ENCODE results near the gene B3GAT2.
A peak's percentile ranks its signal among the peaks of the same experiment; 100 is the strongest.
"Not testable (repeated sequence)": the region's sequence is repeated elsewhere in the genome, so short reads cannot be mapped to it uniquely, and the experiment has no call there.

B3GAT2 gene

GRCh38 chr6:70956451-70957283 is at the start of gene B3GAT2:
Gene B3GAT2, minus strand, starts transcription at chr6:70957060. Its CDS starts 631 bp downstream, at chr6:70956429.
- DNase-seq (ENCODE audit: low spot score): peak; percentile 55

GRCh38 chr6:70998148-70998547 is 41.3 kb upstream of the B3GAT2 start:
- no peak for DNase-seq (ENCODE audit: low spot score)

DNA sequence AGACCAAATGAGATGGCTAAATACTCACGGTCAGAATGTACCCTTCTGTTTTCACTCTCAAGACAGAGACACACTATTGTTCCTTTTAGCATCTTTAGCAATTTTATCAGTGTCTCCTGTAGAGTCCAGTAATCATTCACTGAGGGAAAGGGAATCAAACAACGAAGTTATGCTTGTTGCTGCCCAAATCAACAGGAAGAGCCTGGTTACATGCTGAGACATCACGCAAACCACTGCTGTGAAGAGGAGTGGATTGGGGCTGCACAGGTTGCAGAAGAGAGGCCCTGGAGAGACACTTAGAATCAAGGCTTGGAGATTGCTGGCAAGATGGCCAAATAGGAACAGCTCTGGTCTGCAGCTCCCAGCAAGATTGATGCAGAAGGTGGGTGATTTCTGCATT is 40.5 kb upstream of the B3GAT2 start:
- DNase-seq (ENCODE audit: low spot score): no peak

DNA sequence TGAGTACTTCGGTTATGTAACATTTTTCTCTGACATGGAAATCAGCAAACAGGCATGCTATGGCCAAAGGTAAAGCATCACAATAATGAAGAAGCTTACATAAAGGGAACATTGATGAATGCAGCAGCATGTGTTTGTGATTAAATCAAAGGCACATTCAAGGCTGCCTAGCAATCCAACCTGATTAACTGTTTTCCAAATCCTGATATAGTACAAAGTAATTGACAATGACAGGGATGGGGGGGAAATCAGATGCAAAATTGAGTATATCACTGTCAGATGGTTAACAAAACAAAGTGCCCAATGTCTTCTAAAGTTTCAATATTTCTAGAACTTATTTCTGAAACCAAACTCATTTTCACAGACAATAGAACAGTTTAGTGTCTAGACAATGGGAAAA is 39.2 kb upstream of the B3GAT2 start:
- no peak for DNase-seq (ENCODE audit: low spot score)

DNA sequence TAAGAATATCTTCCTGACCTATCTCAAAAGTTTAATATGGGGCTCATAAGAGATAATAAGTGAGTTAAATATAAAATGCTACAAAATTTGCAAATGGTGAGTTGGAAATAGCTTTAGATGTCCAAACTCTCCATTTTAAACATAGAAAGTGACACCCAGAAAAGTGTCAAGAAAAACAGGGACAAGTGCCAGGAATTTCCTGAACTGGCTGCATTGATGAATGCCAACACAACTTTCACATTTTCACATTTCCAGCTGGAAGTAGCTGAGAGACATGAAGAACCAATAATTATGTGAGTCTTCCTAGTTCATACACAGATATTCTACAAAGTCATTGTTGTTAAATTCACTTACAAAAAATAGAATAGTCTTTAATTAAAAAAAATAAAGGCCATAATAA is 38.6 kb upstream of the B3GAT2 start:
- no peak for DNase-seq (ENCODE audit: low spot score)

GRCh38 chr6:70991253-70991652 is 34.4 kb upstream of the B3GAT2 start:
- no peak for DNase-seq (ENCODE audit: low spot score)

- DNase-seq (ENCODE audit: low spot score): no peak
Observed at GRCh38 chr6:70985156-70985555, 28.3 kb upstream of the B3GAT2 start.

GRCh38 chr6:70982747-70983146 is 25.9 kb upstream of the B3GAT2 start:
- no peak for DNase-seq (ENCODE audit: low spot score)

- no peak for DNase-seq (ENCODE audit: low spot score)
Observed at GRCh38 chr6:70980727-70981126, 23.9 kb upstream of the B3GAT2 start.

DNA sequence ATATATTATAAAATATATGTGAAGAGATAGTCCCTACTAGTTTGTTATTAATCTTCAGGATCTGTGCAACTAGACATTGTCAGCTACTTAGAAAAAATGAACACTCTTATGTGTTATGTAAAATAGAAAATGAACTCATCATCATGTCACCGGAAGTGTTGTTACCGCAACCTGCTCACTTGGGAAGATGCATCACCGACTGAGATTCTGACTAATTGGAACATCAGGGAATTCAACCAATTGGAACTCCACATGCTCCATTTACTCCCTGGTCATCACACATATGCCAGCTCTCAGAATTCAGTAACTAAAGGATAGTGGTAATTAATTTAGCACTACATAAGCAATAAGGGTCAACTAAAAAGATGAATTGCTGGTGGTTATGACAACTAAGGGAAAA is 16.7 kb upstream of the B3GAT2 start:
- DNase-seq (ENCODE audit: low spot score): no peak

DNA sequence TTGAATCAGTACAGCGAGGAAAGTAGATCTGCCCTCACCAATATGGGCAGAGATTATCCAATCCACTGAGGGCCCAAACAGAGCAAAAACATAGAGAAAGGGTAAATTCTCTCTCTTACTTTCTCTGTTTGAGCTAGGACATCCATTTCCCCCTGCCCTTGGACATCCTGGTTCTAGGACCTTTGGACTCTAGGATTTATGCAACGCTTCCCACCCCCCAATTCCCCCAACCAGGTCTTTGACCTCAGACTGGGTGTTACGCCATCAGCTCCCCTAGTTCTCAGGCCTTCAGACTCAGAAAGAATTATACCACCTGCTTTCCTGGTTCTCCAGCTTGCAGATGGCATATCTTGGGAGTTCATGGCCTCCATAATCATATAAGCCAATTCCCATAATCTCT is 10.2 kb upstream of the B3GAT2 start:
- DNase-seq (ENCODE audit: low spot score): no peak

GRCh38 chr6:70957284-70957617 is 391 bp upstream of the B3GAT2 start:
- peak; percentile 28 for DNase-seq (ENCODE audit: low spot score)

- DNase-seq (ENCODE audit: low spot score): no peak
Observed at GRCh38 chr6:70956191-70956450, 739 bp downstream of the B3GAT2 start.

DNA sequence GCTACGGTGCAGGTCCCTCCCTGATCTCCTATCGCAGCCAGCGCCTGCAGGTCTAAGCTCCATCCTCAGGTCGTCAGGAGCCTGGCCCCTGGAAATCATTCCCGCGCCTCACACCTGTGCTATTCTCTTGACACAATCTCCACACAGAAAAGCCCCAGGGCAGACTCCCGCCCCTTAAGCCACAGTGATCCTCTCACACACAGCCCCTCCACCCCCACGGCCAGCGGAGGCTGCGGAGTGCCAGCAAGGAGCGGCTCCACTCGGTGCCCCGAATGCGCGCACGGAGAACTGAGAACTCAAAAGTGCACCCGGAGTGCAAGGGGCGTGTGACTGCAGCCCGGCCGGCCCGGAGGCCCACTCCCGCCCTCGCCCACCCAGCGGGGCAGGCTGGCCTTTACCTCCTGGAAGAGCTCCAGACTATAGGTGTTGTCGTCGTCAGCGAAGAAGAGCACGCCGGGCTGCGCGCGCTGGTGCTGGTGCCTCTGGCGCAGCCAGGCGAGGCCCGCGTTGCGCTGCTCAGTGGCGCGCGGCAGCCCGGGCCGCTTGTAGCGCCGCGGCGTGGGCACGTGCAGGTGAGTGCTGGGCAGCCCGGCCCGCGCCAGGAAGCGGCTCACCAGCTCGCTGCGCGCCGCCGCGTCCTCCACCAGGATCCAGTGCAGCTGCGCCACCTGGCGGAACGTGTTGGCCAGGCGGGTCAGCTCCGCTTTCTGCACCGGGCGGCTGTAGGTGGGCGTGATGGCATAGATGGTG is 1.2 kb downstream of the B3GAT2 start:
- DNase-seq (ENCODE audit: low spot score): peak; percentile 70

- no peak for DNase-seq (ENCODE audit: low spot score)
Observed at GRCh38 chr6:70954750-70955149, 2.1 kb downstream of the B3GAT2 start.

DNA sequence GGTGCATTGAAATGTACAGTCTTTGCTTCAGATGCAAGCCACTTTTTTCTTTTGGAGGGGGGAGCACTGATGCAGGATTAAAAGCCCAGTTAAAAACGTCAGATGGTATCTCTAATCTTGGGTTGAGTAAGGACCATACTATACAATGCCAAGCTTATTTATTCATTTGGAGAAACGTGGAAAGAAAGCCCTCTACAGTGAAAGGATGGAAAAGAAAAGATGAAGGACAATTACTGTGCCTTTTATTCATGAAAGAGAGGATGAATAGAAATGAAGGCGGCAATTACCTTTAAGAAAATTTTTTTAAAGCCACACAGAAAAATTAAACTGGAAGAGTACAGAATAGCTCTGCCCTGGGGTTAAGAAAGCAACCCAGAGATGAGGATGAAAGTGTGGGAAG is 2.7 kb downstream of the B3GAT2 start:
- DNase-seq (ENCODE audit: low spot score): no peak

GRCh38 chr6:70952608-70953165 is 4.2 kb downstream of the B3GAT2 start:
- no peak for DNase-seq (ENCODE audit: low spot score)

GRCh38 chr6:70944321-70944720 is 12.5 kb downstream of the B3GAT2 start:
- not testable (repeated sequence) for DNase-seq (ENCODE audit: low spot score)

- no peak for DNase-seq (ENCODE audit: low spot score)
Observed at GRCh38 chr6:70933853-70934252, 23.0 kb downstream of the B3GAT2 start.

DNA sequence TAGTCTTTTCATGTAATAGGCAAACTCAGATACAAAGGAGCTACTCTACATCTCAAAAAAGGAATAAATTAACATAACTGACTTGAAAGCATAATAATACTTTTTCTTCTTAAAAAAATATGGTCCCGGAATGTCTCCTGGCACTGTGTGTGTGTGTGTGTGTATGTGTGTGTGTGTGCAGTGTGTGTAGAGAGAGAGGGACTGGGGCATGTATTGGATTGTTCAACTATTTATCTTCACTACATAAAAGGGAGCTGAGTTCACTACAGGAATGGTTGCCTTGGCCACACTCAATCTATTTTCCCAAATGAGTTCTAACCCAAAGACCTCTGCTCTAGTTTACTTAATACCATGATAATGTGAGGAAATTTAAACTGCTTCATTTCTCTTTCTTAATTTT is 51.1 kb downstream of the B3GAT2 start:
- no peak for DNase-seq (ENCODE audit: low spot score)

DNA sequence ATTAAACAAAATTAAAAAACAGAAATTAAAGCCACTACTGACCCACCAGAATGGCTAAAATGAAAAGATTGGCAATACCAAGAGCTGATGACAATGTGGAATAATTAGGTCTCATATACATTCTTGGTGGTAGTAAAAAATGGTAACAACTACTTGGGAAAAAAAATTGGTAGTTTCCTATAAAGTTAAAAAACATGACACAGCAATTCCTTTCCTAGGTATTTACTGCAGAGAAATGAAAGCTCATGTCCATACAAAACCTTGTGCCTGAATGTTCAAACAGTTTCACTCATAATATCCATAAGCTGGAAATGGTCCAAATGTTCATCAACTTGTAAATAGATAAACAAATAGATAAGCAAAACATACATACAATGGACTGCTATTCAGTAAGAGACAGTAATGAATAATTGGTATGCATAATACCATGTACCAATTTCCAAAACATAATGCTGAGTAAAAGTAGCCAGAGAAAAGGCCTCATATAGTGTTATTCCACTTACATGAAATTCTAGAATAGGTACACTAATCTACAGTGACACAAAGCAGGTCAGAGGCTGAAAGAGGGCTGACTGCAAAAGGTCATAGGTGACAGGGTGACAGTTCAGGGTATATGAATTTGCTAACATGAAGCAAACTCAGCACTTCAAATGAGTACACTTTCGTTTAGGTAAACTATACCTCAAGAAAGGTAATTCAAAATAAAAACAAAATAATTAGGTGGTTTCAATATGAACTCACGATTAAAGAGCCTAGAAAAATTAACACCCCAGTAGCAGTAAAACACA is 53.0 kb downstream of the B3GAT2 start:
- DNase-seq (ENCODE audit: low spot score): no peak

- no peak for DNase-seq (ENCODE audit: low spot score)
Observed at GRCh38 chr6:70901324-70901723, 55.5 kb downstream of the B3GAT2 start.

DNA sequence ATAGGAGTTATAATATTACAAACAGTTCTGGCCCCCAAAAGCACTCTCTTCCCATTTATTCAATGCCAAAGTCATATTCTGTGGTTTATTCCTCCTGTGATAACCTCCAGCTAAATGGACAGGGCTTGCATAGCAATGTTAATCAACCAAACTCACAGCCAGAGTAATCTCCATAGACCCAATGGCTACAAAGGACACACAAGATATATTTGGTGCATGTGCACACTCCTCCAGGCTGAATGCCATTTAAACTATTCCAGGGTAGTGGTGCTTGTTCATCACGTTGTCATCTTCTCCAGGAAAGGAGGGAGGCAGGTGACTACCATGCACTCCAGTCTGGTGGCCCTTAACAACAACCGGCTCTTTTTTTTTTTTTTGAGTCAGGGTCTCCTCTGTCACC is 56.8 kb downstream of the B3GAT2 start:
- no peak for DNase-seq (ENCODE audit: low spot score)
